H4 (cell line): Measurements from ENCODE around the gene SIRPB1. TPM values are rescaled to one million over a fixed set of nuclear protein-coding genes. Genes with fewer than 3 reads are reported as not detected.
"Not testable (repeated sequence)": the region's sequence is repeated elsewhere in the genome, so short reads cannot be mapped to it uniquely, and the experiment has no call there.

Source experiments
- DNase-seq: peaks from one replicate; pipeline ENCODE4 v3.0.0-alpha.2; 2015; ENCODE audit warnings: low spot score
- total RNA-seq: library from RNA; depleted of rRNA; stranded (reverse); fragments of >200 nt; shearing (Covaris generic); gene quantifications from 2 replicates; pipeline ENCODE4 v1.2.3, GENCODE V29; 2014

Gene SIRPB1
- total RNA-seq, 1 experiment from 2014 or later = 1.6 TPM

DNA sequence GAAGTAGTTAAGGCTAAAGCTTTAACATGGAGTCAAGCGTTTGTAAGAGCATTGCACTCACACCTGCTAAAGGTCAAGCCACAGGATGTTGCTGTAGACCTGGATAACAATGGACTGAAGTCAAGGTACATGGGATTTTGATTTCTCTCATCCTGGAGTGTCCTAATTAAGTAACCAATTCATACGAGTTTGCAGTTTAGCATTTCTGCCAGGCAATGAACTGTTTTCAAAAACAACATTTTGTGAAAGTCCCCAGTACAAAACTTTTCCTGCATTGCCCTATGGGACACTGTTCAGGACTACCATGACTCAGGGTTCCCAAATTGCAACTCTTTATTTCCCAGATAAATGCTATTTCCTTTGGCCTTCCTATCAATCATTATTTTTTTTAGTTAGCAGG is 17.4 kb upstream of the SIRPB1 start:
- DNase-seq = no peak

DNA sequence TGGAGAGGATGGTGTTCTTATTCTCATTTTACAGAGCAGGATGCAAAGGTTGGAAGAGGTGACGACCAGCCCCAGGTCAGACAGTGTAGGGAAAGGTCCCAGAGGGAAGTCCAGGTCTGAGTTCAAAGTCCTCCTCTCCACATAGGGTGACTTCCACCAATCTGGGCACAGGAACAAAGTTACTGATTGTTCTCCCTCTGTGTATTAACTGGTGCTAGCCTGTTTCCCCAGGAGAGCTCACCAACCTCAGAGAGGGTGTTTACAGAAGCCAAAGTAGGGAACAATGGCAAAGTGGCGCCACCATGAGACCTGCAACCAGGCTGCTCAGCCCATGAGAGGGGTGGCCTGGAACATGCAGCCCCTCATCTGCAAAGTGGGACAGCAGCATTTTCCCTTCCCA is 16.8 kb upstream of the SIRPB1 start:
- no peak for DNase-seq

DNA sequence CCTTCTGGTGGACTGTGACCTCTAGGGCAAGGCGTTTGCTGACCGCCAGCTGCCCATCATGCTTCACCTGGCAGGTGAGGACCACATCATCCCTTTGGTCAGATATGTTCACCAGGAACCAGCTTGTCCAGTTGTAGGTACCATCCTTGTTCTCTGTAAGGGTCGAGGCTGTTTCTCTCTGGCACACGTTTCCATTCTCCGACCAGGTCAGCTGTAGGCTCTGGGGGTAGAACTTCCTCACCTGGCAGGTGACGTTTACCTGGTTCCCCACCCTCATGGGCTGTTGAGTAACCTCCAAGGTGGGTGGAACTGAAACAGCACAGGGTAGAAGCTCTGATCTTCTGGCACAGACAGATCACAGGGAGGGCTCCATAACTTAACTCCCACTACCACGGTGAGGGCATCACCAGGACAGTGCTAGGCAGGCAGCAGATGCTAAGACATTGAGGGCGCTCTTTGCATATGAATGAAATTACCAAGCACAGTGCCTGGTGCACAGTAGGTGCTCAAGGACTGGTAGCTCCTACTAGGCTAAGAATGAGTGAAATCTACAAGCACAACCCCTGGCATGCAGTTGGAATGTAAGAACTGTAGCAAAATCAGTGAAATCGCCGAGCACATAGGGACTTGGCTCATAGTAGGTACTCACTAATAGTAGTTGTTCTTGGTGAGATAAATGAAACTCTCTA is 15.6 kb upstream of the SIRPB1 start:
- DNase-seq = no peak

DNA sequence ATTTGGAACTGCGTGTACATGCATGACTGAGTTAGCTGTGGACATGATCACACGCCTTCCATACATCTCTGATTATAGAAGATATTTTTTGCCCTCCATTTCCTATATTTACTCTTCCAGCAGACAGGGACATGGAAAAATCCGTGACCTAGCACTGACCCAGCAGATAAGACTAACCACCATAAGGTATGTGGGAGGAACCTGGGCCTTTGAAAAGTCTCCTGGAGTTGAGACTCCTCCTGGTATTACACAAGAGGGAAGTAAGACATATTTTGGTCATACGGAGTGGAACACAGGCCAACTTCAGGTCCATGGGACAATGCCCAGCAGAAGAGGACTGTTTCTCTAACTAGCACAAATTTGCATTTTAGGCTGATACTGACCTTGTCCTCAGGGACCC is 13.7 kb upstream of the SIRPB1 start:
- no peak for DNase-seq

DNA sequence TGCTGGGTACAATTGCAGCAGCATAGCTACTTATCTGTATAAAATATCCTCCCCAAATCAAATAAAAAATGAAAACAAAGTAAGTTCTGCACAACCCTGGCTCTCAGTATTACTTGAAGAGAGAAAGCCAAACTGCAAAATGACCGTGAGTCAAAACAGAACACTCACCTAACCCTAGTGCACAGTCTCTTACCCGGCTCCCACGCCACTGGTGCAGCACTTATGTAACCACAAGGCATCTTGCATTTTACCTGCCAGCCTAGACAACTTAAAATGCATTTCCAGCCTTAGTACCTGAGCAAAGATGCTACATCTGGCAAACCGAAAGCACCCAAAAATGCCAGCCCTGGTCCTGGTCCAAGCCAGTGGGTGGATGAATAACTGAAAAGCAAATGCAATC is 12.4 kb upstream of the SIRPB1 start:
- no peak for DNase-seq

DNA sequence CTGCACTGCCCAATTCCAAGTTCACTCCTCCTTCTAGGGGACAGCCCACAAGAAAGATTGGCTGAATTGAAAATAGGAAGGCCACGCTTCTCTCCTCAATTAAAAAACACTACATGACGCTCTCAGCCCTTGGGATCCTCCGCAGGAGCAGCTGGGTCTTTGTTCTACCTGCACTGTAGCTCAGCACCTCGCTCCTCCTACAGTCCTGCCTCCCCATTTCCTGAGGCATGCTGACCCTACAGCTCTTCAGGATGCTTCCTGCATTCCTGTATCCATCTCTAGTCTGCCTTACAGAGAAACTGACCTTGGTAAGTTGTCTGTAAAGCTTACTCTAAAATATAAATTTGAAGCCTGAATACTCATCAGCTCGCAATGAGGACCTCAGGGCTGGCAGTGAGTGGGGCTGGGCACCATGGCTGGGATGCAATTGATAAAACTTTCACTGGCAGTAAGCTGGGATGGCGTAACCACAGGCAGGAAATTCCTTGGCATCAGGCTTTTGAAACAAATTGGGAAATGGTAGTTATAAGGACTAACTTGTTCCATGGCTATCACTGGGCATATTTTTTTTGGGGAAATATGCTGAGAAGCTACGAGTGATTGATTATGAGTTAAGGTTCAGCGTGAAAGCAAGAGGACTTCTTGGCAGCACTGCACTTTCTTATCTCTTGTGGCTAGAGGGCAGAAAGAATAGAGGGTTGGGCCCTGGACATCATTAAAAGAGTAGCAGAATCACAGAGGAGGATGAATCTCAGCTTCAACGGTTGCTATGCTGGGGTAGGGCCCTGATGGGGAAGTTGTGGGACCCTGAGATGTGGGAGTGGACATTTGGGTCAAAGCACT is 11.7 kb upstream of the SIRPB1 start:
- DNase-seq = no peak

DNA sequence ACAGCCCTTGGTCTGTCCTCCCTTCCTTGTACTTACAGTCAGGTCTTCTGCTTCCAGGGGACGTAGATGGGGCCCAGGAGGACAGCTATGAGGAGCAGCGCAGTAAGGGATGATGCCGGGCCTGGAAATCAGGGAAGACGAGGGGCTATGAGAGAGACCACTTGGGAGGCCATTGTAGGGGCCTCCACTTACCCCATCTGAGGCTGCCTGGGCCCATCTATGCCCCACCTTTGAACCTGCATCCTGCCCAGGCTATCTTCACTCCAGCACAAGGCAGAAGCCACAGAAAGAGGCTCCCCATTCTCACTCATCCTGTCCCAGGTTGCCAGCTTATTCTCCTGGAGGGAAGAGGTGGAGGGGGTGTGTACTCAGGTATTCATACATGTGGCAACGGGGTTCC is 10.4 kb upstream of the SIRPB1 start:
- no peak for DNase-seq

DNA sequence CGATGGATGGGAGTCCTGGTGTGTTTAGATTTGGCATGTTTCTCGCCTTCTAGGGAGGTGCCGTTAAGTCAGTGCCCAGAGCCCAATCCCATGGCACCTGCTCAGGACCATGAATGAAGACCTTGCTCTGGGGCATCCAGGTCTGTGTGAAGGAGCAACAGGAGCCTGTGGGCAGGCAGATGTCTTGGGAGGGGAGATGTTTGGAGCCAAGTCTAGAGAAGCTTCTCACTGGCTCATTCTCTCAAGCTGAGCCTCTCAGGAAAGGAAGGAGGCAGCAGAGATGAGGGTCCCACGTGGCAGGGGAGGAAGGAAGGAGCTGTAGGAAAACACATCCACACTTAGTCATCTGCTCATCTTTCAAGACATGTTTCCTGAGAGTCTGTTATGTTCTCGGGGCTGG is 9.5 kb upstream of the SIRPB1 start:
- DNase-seq = no peak

DNA sequence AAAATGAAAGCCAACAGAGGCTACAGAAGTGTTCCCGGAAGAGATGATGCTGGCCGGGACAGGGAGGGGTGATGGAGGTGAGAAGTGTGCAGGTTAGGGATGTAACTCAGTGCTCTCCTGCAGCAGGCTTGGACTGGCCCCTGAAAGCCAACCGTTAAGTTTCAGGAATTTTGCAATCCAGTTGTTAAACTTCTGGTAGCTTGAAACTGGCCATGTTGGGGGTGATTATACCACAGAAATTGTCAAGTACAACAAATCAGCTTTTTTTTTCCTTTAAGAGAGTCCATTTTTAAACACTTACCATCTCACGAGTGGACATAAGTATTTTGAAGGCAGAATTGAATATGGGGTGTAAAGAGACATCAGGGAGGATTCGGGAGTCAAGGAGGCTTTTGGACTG is 8.8 kb upstream of the SIRPB1 start:
- DNase-seq = no peak

DNA sequence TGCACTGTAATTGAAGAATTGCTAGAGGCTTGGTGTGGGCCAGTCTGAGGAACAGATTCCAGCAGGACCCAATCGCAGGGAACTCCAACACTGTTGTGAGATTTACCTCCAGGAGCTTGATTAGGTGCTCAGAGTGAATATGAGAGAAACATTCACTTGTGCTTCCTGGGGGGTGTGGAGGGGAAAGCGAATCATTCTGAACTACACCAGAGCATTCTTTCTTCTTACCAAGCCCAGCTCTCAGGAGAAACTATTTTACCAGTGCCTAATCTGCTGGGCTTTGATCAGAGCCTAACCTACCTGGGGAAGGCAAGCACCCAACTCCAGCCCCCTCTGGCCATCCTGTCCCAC is 7.4 kb upstream of the SIRPB1 start:
- no peak for DNase-seq

DNA sequence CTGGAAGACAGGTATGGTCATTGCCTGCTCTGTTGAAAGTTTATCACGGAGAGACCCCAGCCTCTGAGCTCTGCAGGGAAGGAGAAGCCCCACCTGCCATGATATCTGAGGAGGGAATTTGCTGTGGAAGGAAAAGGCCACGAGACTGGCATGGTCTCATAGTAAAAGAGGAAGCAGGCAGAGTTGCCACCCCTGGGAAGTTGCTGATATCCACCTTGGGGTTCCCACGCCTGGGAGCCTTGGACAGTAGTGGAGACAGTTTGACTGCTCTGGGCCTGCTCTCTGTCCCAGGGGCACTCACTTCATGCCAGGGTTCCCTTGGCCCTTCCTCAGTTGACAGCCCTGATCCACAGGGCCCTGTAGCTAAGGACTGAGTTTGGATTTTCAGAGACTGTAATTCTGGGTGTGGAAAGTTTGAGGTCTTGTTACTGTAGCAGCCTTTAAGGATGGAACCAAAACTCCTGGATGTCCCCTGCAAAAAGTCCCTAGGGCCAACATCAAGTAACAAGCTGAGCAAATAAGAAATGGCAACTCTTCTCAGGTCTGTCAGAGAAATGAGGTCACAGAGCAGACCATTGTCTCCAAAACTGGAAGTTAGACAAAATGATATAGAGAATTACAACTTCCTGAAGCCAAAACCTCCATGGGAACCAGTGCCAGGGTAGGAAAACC is 6.9 kb upstream of the SIRPB1 start:
- no peak for DNase-seq

DNA sequence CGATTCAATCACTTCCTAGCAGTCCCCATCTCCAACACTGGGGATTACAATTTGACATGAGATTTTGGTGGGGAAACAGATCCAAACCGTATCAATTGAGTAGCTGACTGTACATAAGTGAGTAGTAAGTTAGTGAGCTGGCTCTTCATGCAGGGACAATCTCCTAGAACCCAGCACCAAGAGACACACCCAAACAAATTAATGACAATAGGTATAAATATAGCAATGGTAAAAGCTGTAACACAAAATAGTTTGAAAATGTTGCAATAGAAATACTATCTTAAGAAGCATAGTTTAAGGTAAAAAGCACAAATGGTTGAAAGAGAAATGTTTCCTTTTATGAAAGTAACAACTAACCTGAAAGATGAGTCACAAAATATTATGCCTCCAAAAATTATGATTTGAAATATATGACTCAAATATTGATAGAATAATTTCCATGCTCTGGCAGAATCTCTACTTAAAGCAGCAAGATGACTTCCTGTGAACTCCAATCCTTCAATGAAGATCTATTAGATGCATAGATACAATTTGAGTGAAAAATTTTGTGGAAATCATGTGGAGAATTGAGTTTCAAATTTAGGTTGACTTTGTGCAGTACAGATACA is 5.4 kb upstream of the SIRPB1 start:
- no peak for DNase-seq

DNA sequence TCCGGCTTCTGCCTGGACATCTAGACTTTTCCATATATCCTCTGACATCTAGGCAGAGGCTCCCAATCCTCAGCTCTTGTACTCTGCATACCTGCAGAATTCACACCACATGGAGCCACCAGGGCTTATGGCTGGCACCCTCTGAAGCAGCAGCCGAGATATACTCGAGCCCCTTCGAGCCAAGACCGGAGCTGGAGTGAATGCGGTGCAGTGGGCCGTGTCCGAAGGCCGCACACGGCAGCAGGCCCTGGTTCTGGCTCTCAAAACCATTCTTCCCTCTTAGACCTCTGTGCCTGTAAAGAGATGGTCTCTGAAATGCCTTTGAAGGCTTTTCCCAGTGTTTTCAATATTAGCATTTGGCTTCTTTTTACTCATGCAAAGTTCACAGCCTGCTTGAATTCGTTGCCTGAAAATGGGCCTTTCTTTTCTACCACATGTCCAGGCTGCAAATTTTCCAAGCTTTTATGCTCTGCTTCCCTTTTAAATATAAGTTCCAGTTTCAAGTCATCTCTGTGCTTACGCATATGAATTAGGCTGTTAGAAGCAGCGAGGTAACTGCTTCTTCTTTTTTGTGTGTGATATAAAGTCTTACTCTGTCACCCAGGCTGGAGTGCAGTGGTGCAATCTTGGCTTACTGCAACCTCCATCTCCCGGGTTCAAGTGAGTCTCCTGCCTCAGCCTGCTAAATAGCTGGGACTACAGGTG is 3.8 kb upstream of the SIRPB1 start:
- no peak for DNase-seq

DNA sequence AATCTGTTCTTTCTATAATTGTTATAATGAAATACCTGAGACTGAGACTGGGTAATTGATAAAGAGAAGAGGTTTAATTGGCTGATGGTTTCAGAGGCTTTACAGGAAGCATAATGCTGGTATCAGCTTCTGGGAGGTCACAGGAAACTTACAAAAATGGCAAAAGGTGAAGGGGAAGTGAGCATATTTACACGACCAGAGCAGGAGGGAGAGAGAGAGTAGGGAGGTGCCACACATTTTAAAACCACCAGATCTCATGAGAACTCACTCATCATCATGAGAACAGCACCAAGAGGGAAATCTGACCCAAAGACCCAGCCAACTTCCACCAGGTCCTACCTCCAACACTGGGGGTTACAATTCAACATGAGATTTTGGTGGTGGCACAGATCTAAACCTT is 2.6 kb upstream of the SIRPB1 start:
- no peak for DNase-seq

DNA sequence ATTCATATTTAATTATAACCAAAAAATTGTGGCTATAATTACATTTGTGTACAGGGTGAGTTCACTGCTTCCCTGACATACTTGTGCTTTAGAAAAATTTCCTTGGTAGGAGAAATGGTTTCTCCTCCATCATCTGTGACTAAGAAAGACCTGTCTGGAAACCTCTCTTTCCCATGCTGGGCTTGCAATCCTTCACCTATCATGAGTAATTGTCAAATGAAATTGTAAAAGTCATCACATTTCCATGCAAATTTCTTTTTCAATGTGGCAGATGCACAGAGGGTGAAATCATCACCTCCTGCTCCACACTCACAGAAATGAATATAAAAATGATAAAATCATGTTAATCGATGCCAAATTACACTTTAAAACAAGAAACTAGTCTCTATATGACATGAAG is 1.5 kb upstream of the SIRPB1 start:
- DNase-seq = no peak

DNA sequence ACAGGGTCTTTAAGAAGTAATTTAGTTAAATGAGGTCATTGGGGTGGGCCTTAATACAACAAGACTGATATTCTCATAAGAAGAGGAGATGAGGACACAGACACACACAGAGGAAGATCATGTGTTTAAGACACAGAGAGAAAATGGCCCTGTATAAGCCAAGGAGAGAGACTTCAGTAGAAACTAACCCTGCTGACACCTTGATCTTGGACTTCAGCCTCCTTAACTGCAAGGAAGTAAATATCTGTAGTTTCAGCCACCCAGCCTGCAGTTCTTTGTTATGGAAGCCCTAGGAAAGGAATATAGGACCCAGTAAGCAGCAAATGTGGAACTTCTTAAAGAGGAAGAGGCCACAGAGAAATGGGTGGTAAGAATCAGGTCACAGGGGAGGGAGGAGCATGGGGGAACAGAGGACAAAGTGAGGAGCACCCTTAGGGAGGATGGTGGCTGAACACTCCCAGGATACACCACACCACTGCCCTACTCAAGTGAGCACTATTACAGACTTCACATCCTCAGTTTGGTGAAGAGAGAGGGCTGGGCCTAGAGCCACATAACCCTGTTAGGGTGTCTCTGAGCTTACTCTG is 762 bp downstream of the SIRPB1 start:
- no peak for DNase-seq

DNA sequence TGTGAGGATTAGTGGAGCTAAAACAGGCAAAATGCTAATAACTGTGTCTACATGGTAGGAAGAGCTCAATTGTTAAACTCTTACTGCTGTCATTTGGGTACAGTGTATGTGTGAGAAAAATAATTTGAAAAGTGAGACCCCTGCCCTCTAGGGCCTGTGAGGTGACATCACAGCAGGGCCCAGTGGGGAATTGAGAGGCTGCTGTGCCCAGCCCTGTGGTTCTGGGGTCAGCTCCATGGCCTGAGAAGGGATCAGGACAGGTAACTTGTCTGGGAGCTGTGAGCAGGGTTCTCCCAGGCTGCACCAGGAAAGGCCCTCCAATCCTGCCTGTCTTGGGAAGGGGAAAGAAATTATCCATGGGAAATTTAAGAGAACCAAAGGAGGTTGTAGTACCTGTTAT is 1.3 kb downstream of the SIRPB1 start:
- no peak for DNase-seq

DNA sequence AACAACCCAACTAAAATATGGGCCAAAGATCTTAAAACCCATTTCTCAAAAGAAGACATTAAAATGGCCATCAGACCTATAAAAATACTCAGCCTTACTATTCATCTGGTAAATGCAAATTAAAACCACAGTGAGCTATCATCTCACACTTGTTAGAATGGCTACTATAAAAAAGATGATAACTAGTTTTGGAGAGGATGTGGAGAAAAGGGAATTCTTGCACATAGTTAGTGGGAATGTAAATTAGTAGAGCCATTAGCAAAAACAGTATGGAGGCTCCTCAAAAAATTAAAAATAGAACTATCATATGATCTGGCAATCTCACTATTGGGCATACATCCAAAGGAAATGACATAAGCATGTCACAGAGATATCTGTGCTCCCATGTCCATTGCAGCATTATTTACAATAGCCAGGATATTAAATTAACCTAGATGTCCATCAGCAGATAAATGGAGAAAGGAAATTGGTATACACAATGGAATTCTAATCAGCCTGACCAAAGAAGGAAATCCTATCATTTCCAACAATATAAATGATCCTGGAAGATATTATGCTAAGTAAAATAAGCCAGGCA is 2.9 kb downstream of the SIRPB1 start:
- no peak for DNase-seq

DNA sequence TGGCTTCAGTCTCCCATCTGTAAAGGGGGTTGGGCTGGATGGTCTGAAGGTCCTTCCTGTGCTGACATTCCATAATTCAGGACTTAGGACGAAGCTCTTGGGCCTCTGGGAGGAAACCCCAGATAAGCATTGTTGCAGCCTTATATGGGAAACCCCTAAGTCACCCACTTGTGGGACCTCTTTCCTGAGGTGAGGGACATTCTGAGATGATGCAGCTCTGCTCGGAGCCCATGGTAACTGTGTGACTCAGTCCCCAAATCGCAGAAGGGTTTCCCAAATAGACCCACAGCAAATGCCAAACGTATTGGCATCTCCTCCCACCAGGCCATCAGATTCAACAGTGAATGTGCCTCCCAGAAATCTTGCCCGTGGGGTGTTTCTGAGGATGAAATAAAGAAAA is 9.4 kb downstream of the SIRPB1 start:
- not testable (repeated sequence) for DNase-seq

DNA sequence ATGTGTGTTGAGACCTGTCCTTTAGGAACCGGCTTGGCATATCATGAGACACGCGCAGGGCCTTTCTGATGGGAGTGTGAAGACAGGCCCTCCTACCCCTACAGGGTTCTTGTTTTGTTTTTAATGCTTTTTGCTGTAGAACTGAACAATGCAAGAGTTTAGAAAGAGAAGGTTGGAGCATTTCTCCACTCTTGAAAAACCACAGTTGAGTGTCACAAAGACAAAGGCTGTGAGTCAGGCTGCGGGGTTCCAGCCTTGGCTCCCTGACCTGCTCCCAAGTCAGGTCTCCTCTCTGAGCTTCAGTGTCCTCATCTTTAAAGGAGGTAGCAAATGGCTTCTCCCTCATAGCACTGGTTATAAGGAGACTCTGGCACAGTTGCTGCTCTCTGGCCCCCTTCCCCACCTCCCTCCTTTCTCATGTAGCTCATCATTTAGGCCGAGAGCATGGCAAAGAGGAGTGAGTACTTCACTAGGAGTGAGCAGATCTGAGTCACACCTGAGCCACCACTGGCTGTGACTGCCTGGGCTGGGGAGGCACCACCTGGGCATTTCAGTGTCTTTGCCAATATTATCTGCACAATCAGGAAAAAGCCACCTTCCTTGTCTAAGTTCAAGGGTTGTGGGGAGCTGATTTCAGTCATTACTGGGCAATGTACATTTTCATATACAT is 11.0 kb downstream of the SIRPB1 start:
- not testable (repeated sequence) for DNase-seq

DNA sequence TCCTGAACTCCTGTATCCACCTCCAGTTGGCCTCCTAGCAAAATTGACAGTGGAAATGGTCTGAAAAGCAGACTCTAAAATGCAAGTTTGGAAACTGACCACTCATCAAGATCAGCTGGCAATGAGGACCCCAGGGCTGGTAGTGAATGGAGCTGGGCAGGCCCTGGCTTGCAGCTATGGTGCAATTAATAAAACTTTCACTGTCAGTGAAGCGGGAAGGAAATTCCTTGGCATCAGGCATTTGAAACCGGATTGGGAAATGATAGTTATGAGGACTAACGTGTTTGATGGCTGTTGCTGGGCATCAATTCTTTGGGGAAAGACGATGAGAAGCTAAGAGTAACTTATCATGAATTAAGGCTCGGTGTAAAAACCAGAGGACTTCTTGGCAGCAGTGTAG is 19.1 kb downstream of the SIRPB1 start:
- no peak for DNase-seq
